Vagina (tissue), 2 donors: ENCODE measurements around the gene ZNF677. TPM values are rescaled to one million over a fixed set of nuclear protein-coding genes. Genes with fewer than 3 reads are reported as not detected.
"Not testable (repeated sequence)": the region's sequence is repeated elsewhere in the genome, so short reads cannot be mapped to it uniquely, and the experiment has no call there.

ENCODE experiments used
- DNase-seq, 2 donors: peaks; one replicate each; pipeline ENCODE4 v3.0.0-alpha.2; 2017; ENCODE audit errors: extremely low spot score in 2 of 2
- H3K27ac ChIP-seq: fragments of 200-600 bp; sonication (generic); one replicate; pipeline ENCODE4 v1.5.1; 2019
- H3K27me3 ChIP-seq: fragments of 200-600 bp; sonication (generic); one replicate; pipeline ENCODE4 v1.5.1; 2019
- H3K36me3 ChIP-seq, 2 donors: fragments of 200-600 bp; sonication (generic); one replicate each; pipeline ENCODE4 v1.5.1; 2017 to 2019
- H3K4me1 ChIP-seq: fragments of 200-600 bp; sonication (generic); one replicate; pipeline ENCODE4 v1.5.1; 2019
- H3K4me3 ChIP-seq, 2 donors: fragments of 200-600 bp; sonication (generic); 1 replicate in 1 of 2; 2 replicates in 1 of 2; pipeline ENCODE4 v1.5.1; 2016 to 2019
- H3K9me3 ChIP-seq: fragments of 200-600 bp; sonication (generic); one replicate; pipeline ENCODE4 v1.5.1; 2019
- CTCF ChIP-seq, 3 experiments: fragments of 450-650 bp in 2 of 3; fragments of 200-600 bp in 1 of 3; sonication (generic) in 1 of 3; IDR thresholded peaks; one replicate each; pipeline ENCODE4 v1.5.1; 2017 to 2019; ENCODE audit warnings: antibody characterized with exemption in 3 of 3, mild to moderate bottlenecking in 2 of 3, moderate library complexity in 2 of 3
- POLR2A ChIP-seq, 2 donors: fragments of 450-650 bp; IDR thresholded peaks; one replicate each; pipeline ENCODE4 v1.6.1; 2017; ENCODE audit warnings: antibody characterized with exemption in 2 of 2, mild to moderate bottlenecking in 2 of 2, moderate library complexity in 2 of 2
- POLR2AphosphoS5 ChIP-seq, 2 donors: sonication (generic); formaldehyde crosslinking; IDR thresholded peaks; one replicate each; pipeline ENCODE4 v1.9.0; 2017; ENCODE audit warnings: antibody characterized with exemption in 2 of 2, mild to moderate bottlenecking in 2 of 2, low read depth in 1 of 2; ENCODE audit not compliant: insufficient read depth in 1 of 2
- intact Hi-C: fragments of 100-400 bp; cut with DNase I; formaldehyde crosslinking; loops from one replicate; pipeline ENCODE4 v1.15.1; 2023
- total RNA-seq: library from RNA; depleted of rRNA; stranded (reverse); fragments of >200 nt; gene quantifications from one replicate; pipeline ENCODE4 v1.2.3, GENCODE V29; 2016

The ZNF677 gene
- total RNA-seq, 1 donor from 2014 or later: 5.9 TPM

GRCh38 chr19:53275480-53275879 is 20.8 kb upstream of the ZNF677 start:
- Histone ChIP-seq H3K36me3 (no peaks in the 10 kb centered on the region), H3K4me1 (no peaks in the 10 kb centered on the region), H3K4me3 (no peak overlapping the region), H3K27ac (no peak overlapping the region), H3K27me3 (no peaks in the 10 kb centered on the region), H3K9me3 (no peaks in the 10 kb centered on the region)
- TF ChIP-seq POLR2A (IDR thresholded peaks at IDR 0.05) (no peak), POLR2AphosphoS5 (IDR thresholded peaks at IDR 0.05; ENCODE audit: insufficient read depth in 1 of 2, low read depth in 1 of 2) (no peak), CTCF (IDR thresholded peaks at IDR 0.05) (no peak)
- intact Hi-C loops: no loop called here
- DNase-seq: no peak

GRCh38 chr19:53272044-53272443 is 17.4 kb upstream of the ZNF677 start:
- no peaks in the 10 kb centered on the region for H3K36me3 ChIP-seq
- H3K4me1 ChIP-seq: no peaks in the 10 kb centered on the region
- no peak for TF ChIP-seq CTCF (IDR thresholded peaks at IDR 0.05)
- no peak for TF ChIP-seq POLR2A (IDR thresholded peaks at IDR 0.05)
- TF ChIP-seq POLR2AphosphoS5 (IDR thresholded peaks at IDR 0.05; ENCODE audit: insufficient read depth in 1 of 2, low read depth in 1 of 2): no peak
- DNase-seq: no peak
- H3K27ac ChIP-seq: no peak overlapping the region
- intact Hi-C loops: no loop called here
- H3K4me3 ChIP-seq: no peak overlapping the region
- no peaks in the 10 kb centered on the region for H3K27me3 ChIP-seq
- H3K9me3 ChIP-seq: no peaks in the 10 kb centered on the region

- H3K4me3 ChIP-seq, intact Hi-C loops, H3K27ac ChIP-seq, H3K4me1 ChIP-seq, H3K36me3 ChIP-seq, H3K9me3 ChIP-seq, H3K27me3 ChIP-seq, DNase-seq: not testable (repeated sequence)
These were observed 15.2 kb upstream of the ZNF677 start for GRCh38 chr19:53269861-53270260.

GRCh38 chr19:53267623-53268022 is 12.9 kb upstream of the ZNF677 start, which contains the start of gene VN1R4:
Gene VN1R4 (minus strand): TSS chr19:53267723. CDS start chr19:53267665, 58 bp downstream.
- intact Hi-C loops, H3K27ac ChIP-seq, H3K4me3 ChIP-seq, H3K4me1 ChIP-seq, H3K27me3 ChIP-seq, DNase-seq, H3K36me3 ChIP-seq, H3K9me3 ChIP-seq: not testable (repeated sequence)

- H3K4me1 ChIP-seq, DNase-seq, H3K27me3 ChIP-seq, intact Hi-C loops, H3K9me3 ChIP-seq, H3K36me3 ChIP-seq, H3K4me3 ChIP-seq, H3K27ac ChIP-seq: not testable (repeated sequence)
These were observed 3.2 kb upstream of the ZNF677 start, which contains the start of gene VN1R2 for GRCh38 chr19:53257715-53258342. Gene VN1R2 (plus strand): TSS chr19:53258292. CDS start chr19:53258376, 84 bp downstream.

GRCh38 chr19:53246498-53246897 is 8.2 kb downstream of the ZNF677 start:
- Histone ChIP-seq H3K27me3 (no peaks in the 10 kb centered on the region), H3K9me3 (peaks cover 54% of the 10 kb centered on the region), H3K36me3 (peaks cover 4 to 94% of the 10 kb centered on the region in 2 donors), H3K27ac (no peak overlapping the region), H3K4me3 (no peak overlapping the region), H3K4me1 (no peaks in the 10 kb centered on the region)
- intact Hi-C loops: no loop called here
- TF ChIP-seq CTCF (IDR thresholded peaks at IDR 0.05) (no peak), POLR2A (IDR thresholded peaks at IDR 0.05) (no peak), POLR2AphosphoS5 (IDR thresholded peaks at IDR 0.05; ENCODE audit: insufficient read depth in 1 of 2, low read depth in 1 of 2) (no peak)
- DNase-seq: no peak
